Measurements from ENCODE around the gene IL17REL.
"Not testable (repeated sequence)": the region's sequence is repeated elsewhere in the genome, so short reads cannot be mapped to it uniquely, and the experiment has no call there.

The IL17REL gene

GRCh38 chr22:49954991-49955580 lies 57.5 kb downstream of the IL17REL start:
- DNase-seq = no peak

DNA sequence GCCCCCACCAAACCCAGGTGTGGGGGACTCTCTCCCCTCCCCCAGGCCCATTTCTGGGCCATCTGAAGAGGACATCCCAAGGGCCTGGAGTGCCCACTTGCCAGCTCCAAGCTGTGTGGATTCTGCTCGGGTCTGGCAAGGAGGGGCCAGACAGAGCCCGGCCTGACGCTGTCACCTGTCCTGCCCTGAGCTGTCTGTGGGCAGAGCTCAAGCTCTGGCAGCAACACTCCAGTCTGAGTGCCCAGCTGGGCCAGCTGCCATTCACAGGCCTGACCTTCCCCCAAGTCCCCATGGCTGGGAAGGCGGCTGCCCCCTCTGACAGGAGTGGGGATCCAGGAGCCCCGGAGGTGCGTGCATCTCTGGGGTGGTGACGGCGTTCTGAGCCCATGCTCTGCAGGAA lies 58.2 kb downstream of the IL17REL start:
- no peak for DNase-seq

DNA sequence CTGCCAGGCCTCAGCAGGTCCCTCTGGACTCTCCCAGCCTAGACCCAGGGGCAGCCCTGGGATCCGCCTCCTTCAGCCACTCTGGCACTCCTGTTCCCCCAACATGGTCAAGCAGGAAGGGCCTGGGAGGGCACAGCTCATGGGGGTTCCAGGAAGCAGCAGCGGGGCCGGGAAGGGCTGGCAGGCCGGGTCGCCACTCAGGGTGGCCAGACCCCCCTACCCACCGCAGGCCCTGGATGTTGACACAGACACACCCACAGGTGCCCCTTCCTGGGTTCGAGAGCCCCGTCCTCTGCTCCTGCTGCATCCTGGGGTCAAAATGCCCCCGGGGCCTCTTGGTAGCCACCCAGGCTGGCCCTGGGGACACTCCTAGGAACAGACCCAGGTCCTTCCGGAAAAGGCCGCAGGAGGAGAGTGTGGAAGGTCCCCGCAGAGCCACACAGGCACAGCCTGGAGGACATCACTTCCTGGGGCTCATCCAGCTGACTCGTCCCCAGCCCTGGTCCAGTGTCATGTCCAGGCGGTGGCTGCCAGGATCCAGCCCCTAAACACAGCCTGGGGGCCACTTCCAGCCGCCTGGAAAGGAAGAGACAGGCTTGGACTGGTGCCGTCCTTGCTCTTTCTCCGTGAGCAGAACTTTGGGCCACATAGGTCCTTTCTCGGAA lies 58.8 kb downstream of the IL17REL start:
- no peak for DNase-seq

GRCh38 chr22:49953027-49953679 lies 59.4 kb downstream of the IL17REL start:
- no peak for DNase-seq

- DNase-seq = peak; percentile 67
Observed at GRCh38 chr22:49951986-49952896, 60.3 kb downstream of the IL17REL start.

DNA sequence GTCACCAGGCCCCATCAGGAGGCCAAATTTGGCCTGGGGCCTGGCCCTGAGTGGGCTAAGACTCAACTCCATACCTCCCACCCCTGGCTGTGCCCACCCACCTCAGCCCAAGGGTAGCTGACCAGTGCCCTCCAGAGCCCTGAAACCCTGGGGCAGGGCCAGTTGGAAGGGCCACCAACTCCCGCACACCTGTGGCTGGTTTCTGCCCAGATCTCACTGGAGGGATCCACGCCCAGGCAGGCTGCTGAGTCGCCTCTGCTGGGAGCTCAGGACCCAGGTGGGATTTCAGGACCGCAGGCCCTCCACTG lies 60.9 kb downstream of the IL17REL start:
- DNase-seq = no peak

DNA sequence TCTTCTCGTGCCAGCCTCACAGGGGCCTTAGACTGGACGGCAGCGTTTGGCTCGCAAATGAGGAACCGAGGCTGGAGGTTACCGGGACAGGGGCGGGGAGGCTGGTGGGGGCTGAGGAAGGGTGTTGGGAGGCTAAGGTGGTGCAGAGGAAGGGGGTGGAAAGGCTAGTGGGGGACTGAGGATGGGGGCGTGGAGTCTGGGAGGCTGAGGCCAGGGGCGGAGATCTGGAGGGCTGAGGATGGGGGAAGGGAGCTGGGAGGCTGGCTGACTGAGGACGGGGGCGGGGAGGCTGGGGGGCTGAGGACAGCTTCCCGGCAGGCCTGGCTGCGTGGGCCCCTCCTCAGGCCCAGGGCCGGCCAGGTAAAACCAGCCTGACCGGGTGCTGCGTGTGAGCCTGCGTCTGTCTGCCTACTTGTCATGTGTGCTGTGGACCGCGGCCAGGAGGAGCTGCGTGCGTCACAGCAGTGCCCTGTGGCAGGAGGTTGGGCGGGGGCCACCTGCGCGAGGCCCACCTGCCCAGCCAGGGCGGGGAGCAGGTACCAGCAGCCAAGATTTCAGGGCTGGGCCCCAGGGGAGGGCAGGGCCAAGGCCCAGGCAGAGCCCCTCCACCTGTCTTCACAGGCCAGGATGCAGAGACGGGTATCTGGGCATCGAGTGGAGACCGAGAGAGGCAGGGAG lies 61.4 kb downstream of the IL17REL start:
- DNase-seq = peak; percentile 83

DNA sequence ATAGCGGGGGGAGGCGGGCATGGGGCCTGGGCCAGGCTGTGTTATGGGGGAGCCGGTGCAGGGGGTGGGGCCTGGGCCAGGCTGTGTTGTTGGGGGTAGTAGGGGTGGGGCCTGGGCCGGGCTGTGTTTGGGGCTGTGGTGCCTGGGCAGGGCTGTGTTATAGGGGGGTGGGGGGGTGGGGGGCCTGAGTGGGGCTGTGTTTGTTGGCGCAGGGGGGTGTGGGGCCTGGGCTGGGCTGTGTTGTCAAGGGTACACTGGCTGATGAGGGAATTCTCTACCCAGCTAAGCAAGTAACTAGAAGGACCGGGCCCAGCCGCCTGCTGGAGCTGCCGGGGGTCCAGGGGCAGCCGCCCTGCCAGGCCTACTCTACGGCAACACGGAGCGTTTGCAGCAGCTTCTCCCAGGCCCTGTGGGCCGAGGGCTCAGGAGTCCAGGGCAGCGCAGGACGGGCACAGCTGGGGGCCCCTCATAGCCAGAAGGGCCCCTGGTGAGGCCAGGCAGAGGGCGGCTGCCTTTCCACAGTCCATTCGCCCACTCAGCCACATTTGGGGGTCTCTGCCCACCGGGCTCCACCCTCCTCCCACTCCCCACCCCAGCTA lies 62.1 kb downstream of the IL17REL start:
- no peak for DNase-seq

DNA sequence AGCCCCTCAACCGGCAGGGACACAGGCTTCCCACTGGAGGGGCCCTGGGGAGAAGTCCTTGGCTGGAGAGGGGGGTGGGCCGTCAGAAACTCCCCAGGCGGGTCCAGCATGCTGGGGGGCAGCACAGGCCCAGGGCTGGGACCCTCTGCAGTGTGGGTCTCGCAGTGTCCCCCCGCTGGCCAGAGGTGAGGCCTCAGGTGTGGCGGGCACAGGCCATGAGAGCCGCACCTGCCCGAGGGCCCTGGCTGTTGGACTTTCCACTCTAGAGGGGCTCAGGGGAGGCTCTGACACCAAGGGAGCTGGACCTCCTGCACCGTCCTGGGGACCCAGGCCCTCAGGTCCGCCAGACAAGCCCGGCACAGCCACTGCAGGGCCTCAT lies 62.7 kb downstream of the IL17REL start:
- no peak for DNase-seq

DNA sequence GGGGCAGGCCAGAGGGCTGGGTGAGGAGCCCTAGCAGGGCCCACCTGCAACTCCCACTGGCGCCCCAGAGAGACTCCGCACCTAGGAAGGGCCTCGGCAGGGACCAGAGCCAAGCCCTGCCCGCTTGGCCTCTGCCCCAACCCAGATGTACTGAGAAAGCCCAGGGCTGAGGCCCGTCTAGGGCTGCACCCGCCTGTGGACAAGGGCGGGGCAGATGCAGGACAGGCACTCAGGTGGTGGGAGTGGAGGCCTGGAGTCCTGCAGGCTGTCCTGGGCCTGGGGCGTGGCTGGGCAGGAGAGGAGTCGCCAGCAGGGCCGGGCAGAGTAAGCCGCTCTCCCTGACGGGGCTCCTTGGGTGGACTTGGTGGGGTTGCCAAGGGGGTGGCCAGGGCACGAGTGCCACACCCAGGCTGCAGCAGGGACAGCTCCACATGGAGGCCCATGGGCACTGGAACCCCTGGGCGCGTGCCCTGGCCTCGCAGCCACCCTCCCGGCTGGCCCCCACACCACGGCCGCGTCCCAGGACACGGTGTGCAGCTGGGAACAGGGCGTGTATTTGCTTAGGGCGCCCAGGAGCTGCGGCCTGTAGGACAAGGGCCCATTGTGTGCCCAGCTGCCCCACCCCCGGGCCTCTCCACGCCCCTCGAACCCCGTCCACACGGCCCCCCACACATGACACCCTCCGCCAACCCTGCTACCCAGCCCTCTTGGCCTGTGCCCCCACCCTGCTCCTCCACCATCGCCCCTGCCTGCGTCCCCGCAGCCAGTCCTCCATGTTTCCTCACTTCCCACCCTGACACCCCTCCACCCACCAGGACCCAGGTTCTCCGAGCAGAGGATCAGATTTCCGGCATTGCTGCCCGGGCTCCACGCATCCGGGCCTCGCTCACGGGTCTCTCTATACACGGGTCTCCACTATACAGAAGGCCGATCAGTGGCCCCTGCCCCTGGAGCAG lies 63.3 kb downstream of the IL17REL start:
- DNase-seq = no peak

GRCh38 chr22:49948116-49948957 lies 64.2 kb downstream of the IL17REL start:
- no peak for DNase-seq

- DNase-seq = no peak
Observed at GRCh38 chr22:49947296-49947622, 65.3 kb downstream of the IL17REL start.

DNA sequence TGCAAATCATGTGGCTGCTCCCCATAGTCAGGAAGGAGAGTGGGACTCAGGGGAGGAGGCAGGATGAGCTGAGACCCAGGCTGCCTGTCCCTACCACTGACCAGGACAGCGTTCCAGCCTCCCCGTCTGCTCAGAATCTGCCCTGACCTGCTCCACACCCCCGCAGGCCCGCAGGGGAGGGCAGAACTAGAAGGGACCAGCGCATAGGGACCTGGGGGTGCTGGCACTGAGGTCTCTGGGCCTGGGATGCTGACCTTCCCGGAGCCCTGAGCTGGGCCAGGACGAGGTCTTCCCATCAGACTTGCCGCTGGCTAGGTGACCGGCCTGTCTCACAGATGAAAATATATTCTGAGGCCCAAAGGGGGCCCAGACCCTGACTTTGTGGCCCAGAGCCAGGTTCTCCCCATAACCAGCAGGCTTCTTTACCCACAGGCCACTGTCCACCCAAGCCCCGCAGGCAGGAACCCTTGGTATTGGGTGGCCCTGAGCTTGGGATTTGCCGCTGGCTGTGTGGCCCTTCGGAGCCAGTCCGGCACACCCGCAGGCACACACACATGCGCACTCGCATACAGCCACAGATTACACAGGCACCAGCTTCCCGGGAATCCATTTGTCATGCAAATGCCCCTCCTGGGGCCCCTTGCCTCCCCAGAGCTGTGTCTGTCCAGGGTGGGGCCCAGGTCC lies 65.8 kb downstream of the IL17REL start:
- DNase-seq = peak; percentile 54

GRCh38 chr22:49945042-49945794 lies 67.3 kb downstream of the IL17REL start:
- not testable (repeated sequence) for DNase-seq
